H9 (cell line): ENCODE results near the gene SMAD7. TPM values are rescaled to one million over a fixed set of nuclear protein-coding genes. Genes with fewer than 3 reads are reported as not detected.
A peak's percentile ranks its signal among the peaks of the same experiment; 100 is the strongest.

ENCODE experiments used
- DNase-seq: peaks from one replicate; pipeline ENCODE4 v3.0.0-alpha.2; 2017
- H2AFZ ChIP-seq: one replicate; pipeline ENCODE4 v1.6.1; 2013; ENCODE audit warnings: mild to moderate bottlenecking, low read length, control low read depth, moderate library complexity
- H2AK5ac ChIP-seq: 2 replicates; pipeline ENCODE4 v1.6.1; 2013; ENCODE audit warnings: low read length, control low read depth, mixed read lengths; ENCODE audit not compliant: insufficient read length
- H2BK120ac ChIP-seq: one replicate; pipeline ENCODE4 v1.6.1; 2013; ENCODE audit warnings: low read depth, mild to moderate bottlenecking, low read length, control low read depth, inconsistent platforms; ENCODE audit not compliant: poor library complexity, severe bottlenecking
- H2BK12ac ChIP-seq: 2 replicates; pipeline ENCODE4 v1.6.1; 2013; ENCODE audit warnings: low read length, control low read depth, mixed read lengths, low read depth; ENCODE audit not compliant: insufficient read length
- H2BK15ac ChIP-seq: 2 replicates; pipeline ENCODE4 v1.6.1; 2013; ENCODE audit warnings: low read depth, low read length, control low read depth
- H2BK20ac ChIP-seq: one replicate; pipeline ENCODE4 v1.6.1; 2013; ENCODE audit warnings: low read depth, mild to moderate bottlenecking, low read length, control low read depth, inconsistent platforms; ENCODE audit not compliant: poor library complexity, severe bottlenecking
- H2BK5ac ChIP-seq: 2 replicates; pipeline ENCODE4 v1.6.1; 2013; ENCODE audit warnings: low read length, control low read depth, mixed read lengths; ENCODE audit not compliant: insufficient read length
- H3K14ac ChIP-seq: 2 replicates; pipeline ENCODE4 v1.6.1; 2013; ENCODE audit warnings: low read length, control low read depth; ENCODE audit not compliant: insufficient read depth
- H3K18ac ChIP-seq: 2 replicates; pipeline ENCODE4 v1.6.1; 2013; ENCODE audit warnings: low read depth, mild to moderate bottlenecking, mixed read lengths, low read length, control low read depth; ENCODE audit not compliant: insufficient read length
- H3K23ac ChIP-seq: 2 replicates; pipeline ENCODE4 v1.6.1; 2013; ENCODE audit warnings: low read length, control low read depth, mixed read lengths, low read depth; ENCODE audit not compliant: insufficient read length
- H3K23me2 ChIP-seq: 2 replicates; pipeline ENCODE4 v1.6.1; 2013; ENCODE audit warnings: low read depth, mild to moderate bottlenecking, mixed read lengths, low read length, control low read depth; ENCODE audit not compliant: insufficient read length, poor library complexity, severe bottlenecking
- H3K27ac ChIP-seq: 2 replicates; pipeline ENCODE4 v1.5.1; 2013; ENCODE audit warnings: low read length, control low read depth, mixed read lengths, low read depth; ENCODE audit not compliant: insufficient read length
- H3K27me3 ChIP-seq: 2 replicates; pipeline ENCODE4 v1.6.1; 2013; ENCODE audit warnings: low read length, control low read depth, inconsistent platforms; ENCODE audit not compliant: insufficient read depth
- H3K4ac ChIP-seq: 2 replicates; pipeline ENCODE4 v1.6.1; 2013; ENCODE audit warnings: low read depth, mild to moderate bottlenecking, control low read depth, inconsistent platforms, low read length, moderate library complexity
- H3K4me1 ChIP-seq: 2 replicates; pipeline ENCODE4 v1.6.1; 2013; ENCODE audit warnings: low read length, control low read depth, inconsistent platforms; ENCODE audit not compliant: insufficient read depth
- H3K4me2 ChIP-seq: 2 replicates; pipeline ENCODE4 v1.6.1; 2013; ENCODE audit warnings: low read length, control low read depth, mixed read lengths; ENCODE audit not compliant: insufficient read length, insufficient read depth
- H3K56ac ChIP-seq: 2 replicates; pipeline ENCODE4 v1.6.1; 2013; ENCODE audit warnings: low read depth, mild to moderate bottlenecking, mixed read lengths, low read length, control low read depth; ENCODE audit not compliant: insufficient read length
- H3K79me1 ChIP-seq: 2 replicates; pipeline ENCODE4 v1.6.1; 2013; ENCODE audit warnings: low read depth, mild to moderate bottlenecking, moderate library complexity, low read length, control low read depth, inconsistent platforms; ENCODE audit not compliant: insufficient read depth, poor library complexity, severe bottlenecking
- H3K79me2 ChIP-seq: 2 replicates; pipeline ENCODE4 v1.6.1; 2013; ENCODE audit warnings: low read length, control low read depth, inconsistent platforms; ENCODE audit not compliant: insufficient read depth
- H3K9ac ChIP-seq: 2 replicates; pipeline ENCODE4 v1.6.1; 2013; ENCODE audit warnings: low read length, control low read depth, mixed read lengths; ENCODE audit not compliant: insufficient read length; ENCODE audit errors: extremely low read depth
- H3K9me3 ChIP-seq: one replicate; pipeline ENCODE4 v1.6.1; 2013; ENCODE audit warnings: low read depth, low read length, inconsistent platforms; ENCODE audit not compliant: control insufficient read depth
- H3T11ph ChIP-seq: one replicate; pipeline ENCODE4 v1.6.1; 2013; ENCODE audit warnings: mild to moderate bottlenecking, low read length, control low read depth, inconsistent platforms
- H4K20me1 ChIP-seq: one replicate; pipeline ENCODE4 v1.6.1; 2013; ENCODE audit not compliant: control insufficient read depth, insufficient read length, insufficient read depth
- H4K5ac ChIP-seq: 2 replicates; pipeline ENCODE4 v1.6.1; 2013; ENCODE audit warnings: low read depth, mild to moderate bottlenecking, mixed read lengths, low read length, control low read depth; ENCODE audit not compliant: insufficient read length
- H4K8ac ChIP-seq: replicated peaks from 2 replicates; pipeline ENCODE4 v1.6.1; 2013; ENCODE audit warnings: low read length, control low read depth, mixed read lengths, low read depth; ENCODE audit not compliant: insufficient read length
- H4K91ac ChIP-seq: 2 replicates; pipeline ENCODE4 v1.6.1; 2013; ENCODE audit warnings: low read depth, mild to moderate bottlenecking, moderate library complexity, mixed read lengths, low read length, control low read depth; ENCODE audit not compliant: insufficient read length
- H3K27ac Mint-ChIP-seq, 3 experiments: 2 replicates in 2 of 3; 3 replicates in 1 of 3; pipeline ENCODE4 v1.8.0; 2020 to 2021; ENCODE audit warnings: mixed read lengths in 3 of 3, mild to moderate bottlenecking in 1 of 3, moderate library complexity in 1 of 3
- H3K27me3 Mint-ChIP-seq: 2 replicates; pipeline ENCODE4 v1.8.0; 2021; ENCODE audit warnings: low read depth, mild to moderate bottlenecking, moderate library complexity, mixed read lengths
- H3K36me3 Mint-ChIP-seq, 3 experiments: 2 replicates in 2 of 3; 3 replicates in 1 of 3; pipeline ENCODE4 v1.8.0; 2020 to 2021; ENCODE audit warnings: low read depth in 3 of 3, mixed read lengths in 3 of 3; ENCODE audit not compliant: insufficient read depth in 1 of 3
- H3K4me1 Mint-ChIP-seq, 2 experiments: 2 replicates each; pipeline ENCODE4 v1.8.0; 2020; ENCODE audit warnings: mixed read lengths in 2 of 2
- H3K4me3 Mint-ChIP-seq, 2 experiments: 2 replicates in 1 of 2; 3 replicates in 1 of 2; pipeline ENCODE4 v1.8.0; 2020 to 2021; ENCODE audit warnings: mild to moderate bottlenecking in 2 of 2, mixed read lengths in 2 of 2, moderate library complexity in 1 of 2
- H3K9me3 Mint-ChIP-seq, 2 experiments: 2 replicates in 1 of 2; 3 replicates in 1 of 2; pipeline ENCODE4 v1.8.0; 2020; ENCODE audit warnings: mild to moderate bottlenecking in 2 of 2, mixed read lengths in 2 of 2, moderate library complexity in 1 of 2
- CTCF ChIP-seq: fragments of 200-600 bp; sonication (generic); conservative IDR thresholded peaks from 3 replicates; pipeline ENCODE4 v1.8.0; 2021; ENCODE audit warnings: antibody characterized with exemption, mild to moderate bottlenecking
- WGBS: extraction: QIAGEN DNeasy Blood & Tissue Kit; methylation state at CpG from one replicate; pipeline ENCODE4 v1.1.7; 2013; ENCODE audit warnings: missing lambda C conversion rate, low lambda C conversion rate, mixed read lengths; ENCODE audit not compliant: insufficient read length; ENCODE audit errors: extremely low coverage; 5-methylcytosine and 5-hydroxymethylcytosine counted together
- total RNA-seq: library from RNA; stranded (reverse); gene quantifications from 2 replicates; pipeline ENCODE4 v1.2.1, GENCODE V29; 2021

The SMAD7 gene
- total RNA-seq, 1 experiment from 2014 or later = 27.7 TPM

DNA sequence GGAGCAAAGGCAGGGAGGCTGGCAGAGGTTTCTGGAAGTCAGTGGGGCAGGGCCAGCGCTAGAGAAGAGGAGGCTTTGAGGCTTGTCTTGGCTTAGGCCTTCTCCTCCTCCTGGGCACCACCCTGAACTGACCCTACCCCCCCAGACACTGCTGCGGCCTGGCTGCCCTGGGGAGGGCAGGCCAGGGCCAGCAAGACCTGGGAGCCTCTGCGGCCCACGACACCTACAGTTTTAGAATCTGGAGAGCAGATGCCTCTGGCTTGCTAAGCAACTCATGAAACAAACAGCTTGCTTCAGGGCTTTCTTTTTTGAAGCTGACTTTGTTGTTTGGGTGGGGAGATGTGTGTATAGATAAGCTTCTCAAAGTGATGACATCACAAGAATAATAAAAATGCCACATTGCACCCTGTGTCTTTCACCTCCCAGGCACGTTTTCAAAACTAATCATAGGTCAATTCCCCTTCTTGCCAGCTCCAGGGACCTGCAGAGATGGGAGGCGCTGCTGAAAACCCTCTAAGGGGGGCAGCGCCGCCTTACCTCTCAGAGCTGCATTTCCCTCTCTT, 46.2 kb upstream of the SMAD7 start:
- H3K27ac ChIP-seq = no peak overlapping the region
- peaks cover 17% of the 10 kb centered on the region for H3K27me3 Mint-ChIP-seq
- no peak overlapping the region for H2BK20ac ChIP-seq
- no peak overlapping the region for H3K23ac ChIP-seq
- no peak overlapping the region for H3K4me3 Mint-ChIP-seq
- no peak overlapping the region for H3K9ac ChIP-seq
- H3K4me1 ChIP-seq = peaks cover 2% of the 10 kb centered on the region; the same call in 1 of the 2 replicates
- H2AK5ac ChIP-seq = no peak overlapping the region
- H2BK5ac ChIP-seq = no peak overlapping the region
- H3K27me3 ChIP-seq = no peaks in the 10 kb centered on the region
- no peaks in the 10 kb centered on the region for H3K9me3 ChIP-seq
- H3K4me1 Mint-ChIP-seq = peaks cover 28 to 34% of the 10 kb centered on the region in 2 experiments
- H4K8ac ChIP-seq = no peak overlapping the region
- no peak overlapping the region for H3T11ph ChIP-seq
- H2BK120ac ChIP-seq = peak overlapping the region; percentile 50
- no peaks in the 10 kb centered on the region for H3K79me2 ChIP-seq
- no peak overlapping the region for H3K18ac ChIP-seq
- H3K4ac ChIP-seq = no peak overlapping the region; the same call in 1 of the 2 replicates
- H4K91ac ChIP-seq = no peak overlapping the region
- H3K23me2 ChIP-seq = no peaks in the 10 kb centered on the region
- no peaks in the 10 kb centered on the region; a peak in 1 of 5 replicates for H3K9me3 Mint-ChIP-seq
- DNase-seq = no peak
- no peak overlapping the region for H2BK12ac ChIP-seq
- H3K79me1 ChIP-seq = no peaks in the 10 kb centered on the region
- no CpG with 5 or more reads among the region's 8 CpGs for WGBS
- H4K20me1 ChIP-seq = no peaks in the 10 kb centered on the region
- no peak overlapping the region for H3K4me2 ChIP-seq
- H3K14ac ChIP-seq = peak overlapping the region; percentile 52
- peak; percentile 27; the same call in 2 of the 3 replicates for TF ChIP-seq CTCF
- H3K56ac ChIP-seq = no peak overlapping the region
- H3K36me3 Mint-ChIP-seq = no peaks in the 10 kb centered on the region
- H4K5ac ChIP-seq = no peak overlapping the region
- H3K27ac Mint-ChIP-seq = peak overlapping the region; percentile 59 to 97 (median 65); a peak in 4 of 7 replicates
- H2BK15ac ChIP-seq = no peak overlapping the region
- H2AFZ ChIP-seq = no peak overlapping the region
